ENCODE measurements around the gene SEMA3C. TPM values are rescaled to one million over a fixed set of nuclear protein-coding genes. Genes with fewer than 3 reads are reported as not detected.

The SEMA3C gene
- total and polyA plus RNA-seq, 10 donors, result 1.1 to 53.7 (median 13.0) TPM

GRCh38 chr7:80807166-80807900 lies 111.5 kb downstream of the SEMA3C start:
- H3K4me1 ChIP-seq, result no peaks in the 10 kb centered on the region
- intact Hi-C loops (cut with DNase I; ENCODE audit: low total_unique reads), result no loop called here
- no peaks in the 10 kb centered on the region for H3K27me3 ChIP-seq (replicated peaks in 1 of 7)
- no peak for TF ChIP-seq POLR2A (IDR thresholded peaks at IDR 0.05)
- TF ChIP-seq, protein P1, sequence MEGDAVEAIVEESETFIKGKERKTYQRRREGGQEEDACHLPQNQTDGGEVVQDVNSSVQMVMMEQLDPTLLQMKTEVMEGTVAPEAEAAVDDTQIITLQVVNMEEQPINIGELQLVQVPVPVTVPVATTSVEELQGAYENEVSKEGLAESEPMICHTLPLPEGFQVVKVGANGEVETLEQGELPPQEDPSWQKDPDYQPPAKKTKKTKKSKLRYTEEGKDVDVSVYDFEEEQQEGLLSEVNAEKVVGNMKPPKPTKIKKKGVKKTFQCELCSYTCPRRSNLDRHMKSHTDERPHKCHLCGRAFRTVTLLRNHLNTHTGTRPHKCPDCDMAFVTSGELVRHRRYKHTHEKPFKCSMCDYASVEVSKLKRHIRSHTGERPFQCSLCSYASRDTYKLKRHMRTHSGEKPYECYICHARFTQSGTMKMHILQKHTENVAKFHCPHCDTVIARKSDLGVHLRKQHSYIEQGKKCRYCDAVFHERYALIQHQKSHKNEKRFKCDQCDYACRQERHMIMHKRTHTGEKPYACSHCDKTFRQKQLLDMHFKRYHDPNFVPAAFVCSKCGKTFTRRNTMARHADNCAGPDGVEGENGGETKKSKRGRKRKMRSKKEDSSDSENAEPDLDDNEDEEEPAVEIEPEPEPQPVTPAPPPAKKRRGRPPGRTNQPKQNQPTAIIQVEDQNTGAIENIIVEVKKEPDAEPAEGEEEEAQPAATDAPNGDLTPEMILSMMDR (IDR thresholded peaks at IDR 0.05 in 8 of 11, conservative IDR thresholded peaks at IDR 0.05 in 3 of 11), result no peak
- peaks cover 0 to 7% (median 0%) of the 10 kb centered on the region in 8 donors for H3K9me3 ChIP-seq
- H3K4me3 ChIP-seq, result no peak overlapping the region
- no peaks in the 10 kb centered on the region for H3K36me3 ChIP-seq
- no peak overlapping the region for H3K27ac ChIP-seq
- no peak for DNase-seq
- 72 to 84% (median 80%) methylated on average over 3 of the region's 3 CpGs for WGBS, 5 donors

GRCh38 chr7:80806663-80807062 lies 112.2 kb downstream of the SEMA3C start:
- Histone ChIP-seq H3K4me1 (no peaks in the 10 kb centered on the region), H3K27me3 (replicated peaks in 1 of 7) (no peaks in the 10 kb centered on the region), H3K9me3 (peaks cover 0 to 7% (median 0%) of the 10 kb centered on the region in 8 donors), H3K27ac (no peak overlapping the region), H3K36me3 (no peaks in the 10 kb centered on the region), H3K4me3 (no peak overlapping the region)
- no peak for DNase-seq
- intact Hi-C loops (cut with DNase I; ENCODE audit: low total_unique reads), result no loop called here
- 75 to 91% (median 83%) methylated on average over 6 of the region's 6 CpGs for WGBS, 5 donors
- TF ChIP-seq, protein P1 (IDR thresholded peaks at IDR 0.05 in 8 of 11, conservative IDR thresholded peaks at IDR 0.05 in 3 of 11), result no peak
- TF ChIP-seq POLR2A (IDR thresholded peaks at IDR 0.05), result no peak
- TF ChIP-seq POLR2AphosphoS5 (IDR thresholded peaks at IDR 0.05), result no peak

- no peak for DNase-seq
- H3K27ac ChIP-seq, result no peak overlapping the region
- H3K27me3 ChIP-seq (replicated peaks in 1 of 7), result no peaks in the 10 kb centered on the region
- H3K4me1 ChIP-seq, result no peaks in the 10 kb centered on the region
- intact Hi-C loops (cut with DNase I; ENCODE audit: low total_unique reads), result no loop called here
- TF ChIP-seq POLR2AphosphoS5 (IDR thresholded peaks at IDR 0.05) (no peak), POLR2A (IDR thresholded peaks at IDR 0.05) (no peak)
- TF ChIP-seq, protein P1 (IDR thresholded peaks at IDR 0.05 in 8 of 11, conservative IDR thresholded peaks at IDR 0.05 in 3 of 11), result no peak
- no peak overlapping the region for H3K4me3 ChIP-seq
- no peaks in the 10 kb centered on the region for H3K36me3 ChIP-seq
- peaks cover 0 to 5% (median 0%) of the 10 kb centered on the region in 8 donors for H3K9me3 ChIP-seq
- 70 to 80% (median 76%) methylated on average over 4 of the region's 4 CpGs for whole genome bisulfite sequencing, 5 donors
Observed at GRCh38 chr7:80804589-80804988, 114.3 kb downstream of the SEMA3C start.

- TF ChIP-seq, protein P1 (IDR thresholded peaks at IDR 0.05 in 8 of 11, conservative IDR thresholded peaks at IDR 0.05 in 3 of 11), result no peak
- TF ChIP-seq POLR2A (IDR thresholded peaks at IDR 0.05) (no peak), POLR2AphosphoS5 (IDR thresholded peaks at IDR 0.05) (no peak)
- intact Hi-C loops (cut with DNase I; ENCODE audit: low total_unique reads), result no loop called here
- 86 to 92% (median 89%) methylated on average over 5 of the region's 5 CpGs for WGBS, 5 donors
Observed at GRCh38 chr7:80802527-80802926, 116.3 kb downstream of the SEMA3C start.

More at GRCh38 chr7:80802527-80802926, 116.3 kb downstream of the SEMA3C start:
- no peak overlapping the region for H3K4me3 ChIP-seq
- DNase-seq, result no peak
- no peaks in the 10 kb centered on the region for H3K27me3 ChIP-seq (replicated peaks in 1 of 7)
- no peak overlapping the region for H3K27ac ChIP-seq
- H3K9me3 ChIP-seq, result no peaks in the 10 kb centered on the region
- H3K4me1 ChIP-seq, result no peaks in the 10 kb centered on the region
- no peaks in the 10 kb centered on the region for H3K36me3 ChIP-seq

All from spleen (tissue), 11 donors.